Measurements from ENCODE around the gene PTCH1. TPM values are rescaled to one million over a fixed set of nuclear protein-coding genes. Genes with fewer than 3 reads are reported as not detected.

The PTCH1 gene
- total and polyA plus RNA-seq, 2 experiments from 2014 or later = 21.4 to 34.1 TPM

DNA sequence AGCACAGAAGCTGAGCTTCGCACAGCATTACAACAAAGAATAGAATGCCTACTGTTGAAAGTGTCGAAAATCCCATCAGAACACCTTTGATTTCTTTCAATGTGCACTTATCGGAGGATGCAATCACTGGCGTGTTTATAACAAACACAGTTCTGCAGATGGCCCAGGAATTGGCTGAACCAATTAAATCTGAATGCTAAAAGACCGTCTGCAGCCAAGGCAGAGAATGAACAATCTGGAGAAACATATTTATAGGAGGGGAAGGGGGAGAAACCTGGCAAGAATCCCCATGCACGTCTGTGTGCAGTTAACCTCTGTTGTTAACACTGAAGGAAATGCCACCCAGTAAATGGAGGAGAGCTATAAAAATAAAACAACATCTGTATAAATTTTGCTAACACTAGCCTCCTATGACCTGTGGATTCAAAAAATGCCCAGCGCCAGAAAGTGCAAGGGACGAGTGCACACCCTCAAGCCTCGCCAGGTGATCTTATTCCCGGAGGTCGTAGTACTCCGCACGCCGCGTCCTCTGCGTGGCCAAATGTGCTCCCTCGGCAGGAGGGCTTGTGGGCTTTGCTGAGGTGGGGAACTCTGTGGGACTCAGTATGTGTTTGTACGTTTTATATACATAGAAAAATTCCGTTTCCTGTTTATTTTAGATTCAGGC is 56.8 kb downstream of the PTCH1 start:
- Histone ChIP-seq H3K79me2 (replicated peaks; ENCODE audit: insufficient read depth) (0 out of 2 replicates have a peak, but pooled peaks cover 5% of the 10 kb centered on the region), H3K4me3 (no peak overlapping the region), H3K27ac (ENCODE audit: low read depth) (no peak overlapping the region), H4K20me1 (replicated peaks; ENCODE audit: insufficient read depth) (no peaks in the 10 kb centered on the region; the same call in none of the 2 replicates), H3F3A (replicated peaks; ENCODE audit: low read depth) (no peaks in the 10 kb centered on the region), H3K36me3 (ENCODE audit: insufficient read depth) (peaks cover 51% of the 10 kb centered on the region), H3K4me1 (ENCODE audit: insufficient read depth) (peaks cover 14% of the 10 kb centered on the region), H3K4me2 (no peak overlapping the region), H3K27me3 (ENCODE audit: insufficient read depth) (no peaks in the 10 kb centered on the region), H2AFZ (no peak overlapping the region), H3K9me2 (ENCODE audit: insufficient read depth) (no peaks in the 10 kb centered on the region)
- no peak overlapping the region for H3K27ac Mint-ChIP-seq
- H3K9me3 Mint-ChIP-seq = no peaks in the 10 kb centered on the region
- TF ChIP-seq, protein P1, sequence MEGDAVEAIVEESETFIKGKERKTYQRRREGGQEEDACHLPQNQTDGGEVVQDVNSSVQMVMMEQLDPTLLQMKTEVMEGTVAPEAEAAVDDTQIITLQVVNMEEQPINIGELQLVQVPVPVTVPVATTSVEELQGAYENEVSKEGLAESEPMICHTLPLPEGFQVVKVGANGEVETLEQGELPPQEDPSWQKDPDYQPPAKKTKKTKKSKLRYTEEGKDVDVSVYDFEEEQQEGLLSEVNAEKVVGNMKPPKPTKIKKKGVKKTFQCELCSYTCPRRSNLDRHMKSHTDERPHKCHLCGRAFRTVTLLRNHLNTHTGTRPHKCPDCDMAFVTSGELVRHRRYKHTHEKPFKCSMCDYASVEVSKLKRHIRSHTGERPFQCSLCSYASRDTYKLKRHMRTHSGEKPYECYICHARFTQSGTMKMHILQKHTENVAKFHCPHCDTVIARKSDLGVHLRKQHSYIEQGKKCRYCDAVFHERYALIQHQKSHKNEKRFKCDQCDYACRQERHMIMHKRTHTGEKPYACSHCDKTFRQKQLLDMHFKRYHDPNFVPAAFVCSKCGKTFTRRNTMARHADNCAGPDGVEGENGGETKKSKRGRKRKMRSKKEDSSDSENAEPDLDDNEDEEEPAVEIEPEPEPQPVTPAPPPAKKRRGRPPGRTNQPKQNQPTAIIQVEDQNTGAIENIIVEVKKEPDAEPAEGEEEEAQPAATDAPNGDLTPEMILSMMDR (conservative IDR thresholded peaks at IDR 0.05; ENCODE audit: low read depth in 2 of 2) = no peak
- TF ChIP-seq STAT1 (IDR thresholded peaks at IDR 0.05; ENCODE audit: unreplicated experiment) (no peak), NANOG (IDR thresholded peaks at IDR 0.05; ENCODE audit: borderline replicate concordance) (no peak), ZNF331 (CRISPR knock-in tag; IDR thresholded peaks at IDR 0.05; ENCODE audit: low read depth) (no peak), CREB1 (CRISPR knock-in tag; IDR thresholded peaks at IDR 0.05; ENCODE audit: low read depth) (no peak), EZH2phosphoT487 (IDR thresholded peaks at IDR 0.05; ENCODE audit: unreplicated experiment) (no peak), POLR2AphosphoS5 (IDR thresholded peaks at IDR 0.05; ENCODE audit: low read depth) (no peak), ZNF114 (CRISPR knock-in tag; IDR thresholded peaks at IDR 0.05) (no peak), EZH2 (IDR thresholded peaks at IDR 0.05; ENCODE audit: low read depth, unreplicated experiment) (no peak), ETS1 (IDR thresholded peaks at IDR 0.05) (no peak), ZNF462 (CRISPR knock-in tag; IDR thresholded peaks at IDR 0.05) (no peak), JUNB (IDR thresholded peaks at IDR 0.05; ENCODE audit: unreplicated experiment) (no peak)
- TF ChIP-seq, protein P2, sequence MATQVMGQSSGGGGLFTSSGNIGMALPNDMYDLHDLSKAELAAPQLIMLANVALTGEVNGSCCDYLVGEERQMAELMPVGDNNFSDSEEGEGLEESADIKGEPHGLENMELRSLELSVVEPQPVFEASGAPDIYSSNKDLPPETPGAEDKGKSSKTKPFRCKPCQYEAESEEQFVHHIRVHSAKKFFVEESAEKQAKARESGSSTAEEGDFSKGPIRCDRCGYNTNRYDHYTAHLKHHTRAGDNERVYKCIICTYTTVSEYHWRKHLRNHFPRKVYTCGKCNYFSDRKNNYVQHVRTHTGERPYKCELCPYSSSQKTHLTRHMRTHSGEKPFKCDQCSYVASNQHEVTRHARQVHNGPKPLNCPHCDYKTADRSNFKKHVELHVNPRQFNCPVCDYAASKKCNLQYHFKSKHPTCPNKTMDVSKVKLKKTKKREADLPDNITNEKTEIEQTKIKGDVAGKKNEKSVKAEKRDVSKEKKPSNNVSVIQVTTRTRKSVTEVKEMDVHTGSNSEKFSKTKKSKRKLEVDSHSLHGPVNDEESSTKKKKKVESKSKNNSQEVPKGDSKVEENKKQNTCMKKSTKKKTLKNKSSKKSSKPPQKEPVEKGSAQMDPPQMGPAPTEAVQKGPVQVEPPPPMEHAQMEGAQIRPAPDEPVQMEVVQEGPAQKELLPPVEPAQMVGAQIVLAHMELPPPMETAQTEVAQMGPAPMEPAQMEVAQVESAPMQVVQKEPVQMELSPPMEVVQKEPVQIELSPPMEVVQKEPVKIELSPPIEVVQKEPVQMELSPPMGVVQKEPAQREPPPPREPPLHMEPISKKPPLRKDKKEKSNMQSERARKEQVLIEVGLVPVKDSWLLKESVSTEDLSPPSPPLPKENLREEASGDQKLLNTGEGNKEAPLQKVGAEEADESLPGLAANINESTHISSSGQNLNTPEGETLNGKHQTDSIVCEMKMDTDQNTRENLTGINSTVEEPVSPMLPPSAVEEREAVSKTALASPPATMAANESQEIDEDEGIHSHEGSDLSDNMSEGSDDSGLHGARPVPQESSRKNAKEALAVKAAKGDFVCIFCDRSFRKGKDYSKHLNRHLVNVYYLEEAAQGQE (IDR thresholded peaks at IDR 0.05; ENCODE audit: unreplicated experiment) = no peak
- H3K4me1 Mint-ChIP-seq = peaks cover 41% of the 10 kb centered on the region
- H3K27me3 Mint-ChIP-seq (ENCODE audit: insufficient read depth, low read depth, poor library complexity) = peaks cover 6% of the 10 kb centered on the region
- H3K4me3 Mint-ChIP-seq = no peak overlapping the region
- H3K36me3 Mint-ChIP-seq (ENCODE audit: low read depth) = peaks cover 47% of the 10 kb centered on the region
- no peak for ATAC-seq
- no peak for DNase-seq (ENCODE audit: low spot score)

Measured in GM23338 (cell line).